Upper lobe of left lung (tissue), 4 donors: ENCODE data around the gene SH3PXD2A.

Source experiments
- CTCF ChIP-seq, 6 experiments: fragments of 450-650 bp in 4 of 6; fragments of 200-600 bp in 2 of 6; sonication (generic) in 2 of 6; IDR thresholded peaks; one replicate each; pipeline ENCODE4 v1.5.1; 2016 to 2019; ENCODE audit warnings: antibody characterized with exemption in 6 of 6
- EP300 ChIP-seq, 4 donors: sonication (generic); formaldehyde crosslinking; IDR thresholded peaks; one replicate each; pipeline ENCODE4 v1.5.1; 2017; ENCODE audit warnings: antibody characterized with exemption in 4 of 4, control low read depth in 2 of 4
- POLR2A ChIP-seq, 4 donors: fragments of 450-650 bp; IDR thresholded peaks; one replicate each; pipeline ENCODE4 v1.5.1; 2016 to 2017; ENCODE audit warnings: antibody characterized with exemption in 4 of 4, mild to moderate bottlenecking in 2 of 4
- POLR2AphosphoS5 ChIP-seq, 2 donors: sonication (generic); formaldehyde crosslinking; IDR thresholded peaks; one replicate each; pipeline ENCODE4 v1.5.1; 2017; ENCODE audit warnings: antibody characterized with exemption in 2 of 2

- TF ChIP-seq CTCF (IDR thresholded peaks at IDR 0.05): no peak
- TF ChIP-seq POLR2AphosphoS5 (IDR thresholded peaks at IDR 0.05): no peak
- no peak for TF ChIP-seq POLR2A (IDR thresholded peaks at IDR 0.05)
- no peak for TF ChIP-seq EP300 (IDR thresholded peaks at IDR 0.05)
These were observed 268.3 kb downstream of the SH3PXD2A start for GRCh38 chr10:103587073-103587472.
